Activated CD4-positive, alpha-beta T cell treated with anti-CD3 and anti-CD28 coated beads for 36 hours (primary cell): Measurements from ENCODE around the gene OR5AN1. TPM values are rescaled to one million over a fixed set of nuclear protein-coding genes. Genes with fewer than 3 reads are reported as not detected.

Experiments
- ATAC-seq: fragments of 200-7000 bp; cut with Tn5 transposase; one replicate; pipeline ENCODE4 v1.10.0; 2021; ENCODE audit warnings: mild to moderate bottlenecking, moderate library complexity
- CTCF ChIA-PET: fragments of 350-600 bp; sonication (Branson Sonifier 250); formaldehyde crosslinking; loops from one replicate; lab custom pipeline; 2021; ENCODE audit warnings: antibody characterized with exemption; lab: Charles Lee
- POLR2A ChIA-PET: fragments of 350-600 bp; sonication (Branson Sonifier 250); formaldehyde crosslinking; loops from one replicate; lab custom pipeline; 2021; ENCODE audit warnings: antibody characterized with exemption, inconsistent platforms; lab: Charles Lee
- DNase-seq: peaks from one replicate; pipeline ENCODE4 v3.0.0-alpha.2; 2020
- H3K27ac Mint-ChIP-seq: one replicate; pipeline ENCODE4 v1.8.0; 2021; ENCODE audit warnings: mixed read lengths
- H3K27me3 Mint-ChIP-seq: one replicate; pipeline ENCODE4 v1.8.0; 2021; ENCODE audit warnings: mixed read lengths
- H3K36me3 Mint-ChIP-seq: one replicate; pipeline ENCODE4 v1.8.0; 2021; ENCODE audit warnings: low read depth, mixed read lengths
- H3K4me1 Mint-ChIP-seq: one replicate; pipeline ENCODE4 v1.8.0; 2021; ENCODE audit warnings: mixed read lengths
- H3K4me3 Mint-ChIP-seq: one replicate; pipeline ENCODE4 v1.8.0; 2021; ENCODE audit warnings: mild to moderate bottlenecking, moderate library complexity, mixed read lengths
- H3K9me3 Mint-ChIP-seq: one replicate; pipeline ENCODE4 v1.8.0; 2021; ENCODE audit warnings: low read depth, mixed read lengths
- intact Hi-C, 2 experiments: fragments of 100-400 bp; cut with DNase I in 1 of 2; cut with micrococcal nuclease in 1 of 2; formaldehyde crosslinking; loops; one replicate each; pipeline versions ENCODE4 v1.14.2 to v1.15.1; 2022 to 2024; cut with DNase I, micrococcal nuclease
- total RNA-seq, 2 experiments: library from RNA; stranded (reverse); gene quantifications; one replicate each; pipeline ENCODE4 v1.2.3, GENCODE V29; 2021

Gene OR5AN1
- total RNA-seq, 2 experiments from 2014 or later: not detected

- Mint-ChIP-seq H3K9me3 (peaks cover 5% of the 10 kb centered on the region), H3K27ac (no peak overlapping the region), H3K27me3 (peaks cover 2% of the 10 kb centered on the region), H3K4me3 (no peak overlapping the region), H3K36me3 (no peaks in the 10 kb centered on the region), H3K4me1 (no peaks in the 10 kb centered on the region)
- ChIA-PET POLR2A (no interaction called here), CTCF (interaction anchor here (0.7 kb wide), 1 partner anchor 245 kb away, joined by 3 read pairs; no protein-coding TSS in a partner anchor)
- intact Hi-C loops: no loop called here
- ATAC-seq (no peak), DNase-seq (no peak)
Measured at GRCh38 chr11:59380263-59381059, 21.8 kb downstream of the OR5AN1 start.

- ATAC-seq (no peak), DNase-seq (no peak)
- Mint-ChIP-seq H3K9me3 (no peaks in the 10 kb centered on the region), H3K4me1 (no peaks in the 10 kb centered on the region), H3K27ac (no peak overlapping the region), H3K4me3 (no peak overlapping the region), H3K36me3 (no peaks in the 10 kb centered on the region), H3K27me3 (peaks cover 1% of the 10 kb centered on the region)
- POLR2A ChIA-PET: no interaction called here
- intact Hi-C loops: no loop called here
- CTCF ChIA-PET: no interaction called here
Measured at GRCh38 chr11:59394186-59394585, 35.5 kb downstream of the OR5AN1 start.

DNA sequence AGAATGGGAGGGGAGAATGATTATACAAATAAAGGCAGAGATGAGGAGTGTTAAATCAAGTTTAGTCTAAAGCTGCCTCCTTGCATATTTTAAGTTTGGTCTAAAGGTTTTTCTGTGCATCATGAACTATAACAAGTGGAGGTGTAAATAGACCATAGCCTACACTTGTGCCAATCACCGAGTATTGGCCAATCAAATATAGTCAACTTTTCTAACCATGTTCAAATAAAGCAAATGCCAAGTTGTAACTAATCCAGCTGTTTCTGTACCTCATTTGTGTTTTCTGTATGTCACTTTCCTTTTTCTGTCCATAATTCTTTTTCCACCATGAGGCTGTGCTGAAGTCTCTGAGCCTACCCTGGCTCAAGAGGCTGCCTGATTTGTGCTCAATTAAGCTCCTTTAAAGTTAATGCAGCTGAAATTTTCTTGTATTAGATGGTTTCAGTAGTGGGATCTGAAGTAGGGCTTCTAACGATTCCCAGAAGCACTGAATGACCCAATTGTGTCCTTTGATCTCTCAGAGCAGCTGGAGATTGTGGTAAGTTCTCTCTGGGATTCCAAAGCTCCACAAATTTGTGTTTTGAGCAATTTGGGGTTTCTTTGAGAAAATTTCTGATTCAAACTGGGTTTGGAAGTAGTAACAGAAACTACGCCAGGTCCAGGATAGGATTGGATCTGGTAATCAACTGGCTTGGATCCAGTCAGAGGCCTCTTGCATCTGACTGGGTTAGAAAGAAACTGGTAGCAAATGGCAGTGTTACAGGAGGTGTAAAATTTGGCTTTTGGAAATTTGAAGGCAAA is 42.0 kb downstream of the OR5AN1 start:
- POLR2A ChIA-PET: no interaction called here
- DNase-seq (no peak), ATAC-seq (no peak)
- H3K27me3 Mint-ChIP-seq: peaks cover 4% of the 10 kb centered on the region
- intact Hi-C loops: no loop called here
- H3K4me3 Mint-ChIP-seq: no peak overlapping the region
- H3K9me3 Mint-ChIP-seq: peaks cover 5% of the 10 kb centered on the region
- CTCF ChIA-PET: interaction anchor here (0.9 to 1.0 kb wide), 2 partner anchors 37 to 39 kb away, joined by 3 to 4 read pairs; no protein-coding TSS in a partner anchor
- no peaks in the 10 kb centered on the region for H3K4me1 Mint-ChIP-seq
- no peaks in the 10 kb centered on the region for H3K36me3 Mint-ChIP-seq
- no peak overlapping the region for H3K27ac Mint-ChIP-seq

- Mint-ChIP-seq H3K4me1 (no peaks in the 10 kb centered on the region), H3K36me3 (no peaks in the 10 kb centered on the region), H3K27ac (no peak overlapping the region), H3K27me3 (peaks cover 4% of the 10 kb centered on the region), H3K4me3 (no peak overlapping the region), H3K9me3 (peaks cover 5% of the 10 kb centered on the region)
- POLR2A ChIA-PET: no interaction called here
- intact Hi-C loops: no loop called here
- CTCF ChIA-PET: interaction anchor here (1.5 kb wide), 1 partner anchor 11 kb away, joined by 5 read pairs; no protein-coding TSS in a partner anchor
- no peak for ATAC-seq
- no peak for DNase-seq
Measured at GRCh38 chr11:59401262-59401552, 42.5 kb downstream of the OR5AN1 start.

- ChIA-PET CTCF (no interaction called here), POLR2A (no interaction called here)
- no peak for ATAC-seq
- DNase-seq: no peak
- peaks cover 4% of the 10 kb centered on the region for H3K27me3 Mint-ChIP-seq
- no peak overlapping the region for H3K27ac Mint-ChIP-seq
- no peaks in the 10 kb centered on the region for H3K36me3 Mint-ChIP-seq
- peaks cover 5% of the 10 kb centered on the region for H3K9me3 Mint-ChIP-seq
- H3K4me1 Mint-ChIP-seq: no peaks in the 10 kb centered on the region
- no peak overlapping the region for H3K4me3 Mint-ChIP-seq
- intact Hi-C loops: no loop called here
Measured at GRCh38 chr11:59403546-59403945, 44.9 kb downstream of the OR5AN1 start.

GRCh38 chr11:59413646-59414045 is 55.0 kb downstream of the OR5AN1 start:
- ATAC-seq: no peak
- Mint-ChIP-seq H3K36me3 (no peaks in the 10 kb centered on the region), H3K4me3 (no peak overlapping the region), H3K27ac (no peak overlapping the region), H3K4me1 (peaks cover 8% of the 10 kb centered on the region), H3K9me3 (peaks cover 4% of the 10 kb centered on the region), H3K27me3 (peaks cover 16% of the 10 kb centered on the region)
- intact Hi-C loops: no loop called here
- ChIA-PET POLR2A (no interaction called here), CTCF (interaction anchor here (0.7 kb wide), 1 partner anchor 355 kb away, joined by 3 read pairs; no protein-coding TSS in a partner anchor)
- no peak for DNase-seq

DNA sequence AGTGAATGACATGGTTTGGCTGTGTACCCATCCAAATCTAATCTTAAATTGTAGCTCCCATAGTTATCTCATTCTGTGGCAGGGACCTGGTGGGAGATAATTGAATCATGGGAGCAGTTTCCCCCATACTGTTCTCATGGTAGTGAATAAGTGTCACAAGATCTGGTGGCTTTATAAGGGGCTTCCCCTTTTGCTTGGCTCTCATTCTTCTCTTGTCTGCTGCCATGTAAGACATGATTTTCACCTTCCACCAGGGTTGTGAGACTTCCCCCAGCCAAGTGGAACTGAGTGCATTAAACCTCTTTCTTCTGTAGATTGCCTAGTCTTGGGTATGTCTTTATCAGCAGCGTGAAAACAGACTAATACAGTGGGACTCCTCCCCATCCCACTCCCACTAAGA is 56.4 kb downstream of the OR5AN1 start:
- H3K4me1 Mint-ChIP-seq: peaks cover 8% of the 10 kb centered on the region
- no peak overlapping the region for H3K27ac Mint-ChIP-seq
- no peaks in the 10 kb centered on the region for H3K36me3 Mint-ChIP-seq
- H3K27me3 Mint-ChIP-seq: peaks cover 18% of the 10 kb centered on the region
- CTCF ChIA-PET: interaction anchor here (0.8 to 1.4 kb wide), 3 partner anchors 16 to 129 kb away, joined by 3 to 5 read pairs (median 4); no protein-coding TSS in a partner anchor
- H3K9me3 Mint-ChIP-seq: peaks cover 3% of the 10 kb centered on the region
- POLR2A ChIA-PET: no interaction called here
- ATAC-seq: no peak
- no peak overlapping the region for H3K4me3 Mint-ChIP-seq
- DNase-seq: no peak
- intact Hi-C loops: loop anchor here in 1 of 2 experiments (5.0 kb wide), 1 partner anchor 48 kb away; no protein-coding TSS in a partner anchor

- intact Hi-C loops: loop anchor here in 1 of 2 experiments (5.0 kb wide), 1 partner anchor 49 kb away; no protein-coding TSS in a partner anchor
- H3K9me3 Mint-ChIP-seq: no peaks in the 10 kb centered on the region
- H3K36me3 Mint-ChIP-seq: no peaks in the 10 kb centered on the region
- no peak overlapping the region for H3K4me3 Mint-ChIP-seq
- POLR2A ChIA-PET: no interaction called here
- no peak overlapping the region for H3K27ac Mint-ChIP-seq
- H3K27me3 Mint-ChIP-seq: peaks cover 18% of the 10 kb centered on the region
- DNase-seq: no peak
- no peak for ATAC-seq
- peaks cover 8% of the 10 kb centered on the region for H3K4me1 Mint-ChIP-seq
- CTCF ChIA-PET: no interaction called here
Measured at GRCh38 chr11:59416613-59417012, 57.9 kb downstream of the OR5AN1 start.

DNA sequence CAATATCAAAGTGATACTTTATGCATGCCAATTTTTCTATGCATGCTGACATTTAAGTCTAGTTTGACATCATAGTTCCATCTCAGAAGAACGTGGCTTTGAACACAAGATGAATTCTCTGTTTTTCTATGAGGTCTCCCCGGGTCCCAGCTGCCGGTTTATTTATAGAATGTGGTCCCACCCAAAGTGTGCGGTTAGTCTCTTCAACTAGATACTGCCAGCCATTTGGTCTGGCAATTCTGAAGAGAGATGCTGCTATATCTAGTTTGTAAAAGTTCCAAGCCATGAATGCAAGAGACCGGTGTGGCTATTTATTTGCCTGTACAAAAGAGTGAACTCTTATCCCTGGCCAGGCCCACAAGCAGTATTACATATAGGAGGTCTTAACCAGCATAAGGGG is 58.3 kb downstream of the OR5AN1 start:
- H3K36me3 Mint-ChIP-seq: no peaks in the 10 kb centered on the region
- intact Hi-C loops: loop anchor here in 1 of 2 experiments (5.0 kb wide), 1 partner anchor 50 kb away; no protein-coding TSS in a partner anchor
- no peak overlapping the region for H3K27ac Mint-ChIP-seq
- ATAC-seq (no peak), DNase-seq (no peak)
- ChIA-PET CTCF (interaction anchor here (1.0 to 2.1 kb wide), 3 partner anchors 12 to 20 kb away, joined by 3 to 9 read pairs (median 7); partner anchors contain the start of gene OR5A1), POLR2A (no interaction called here)
- H3K4me1 Mint-ChIP-seq: peaks cover 8% of the 10 kb centered on the region
- H3K27me3 Mint-ChIP-seq: peaks cover 18% of the 10 kb centered on the region
- H3K9me3 Mint-ChIP-seq: no peaks in the 10 kb centered on the region
- no peak overlapping the region for H3K4me3 Mint-ChIP-seq

DNA sequence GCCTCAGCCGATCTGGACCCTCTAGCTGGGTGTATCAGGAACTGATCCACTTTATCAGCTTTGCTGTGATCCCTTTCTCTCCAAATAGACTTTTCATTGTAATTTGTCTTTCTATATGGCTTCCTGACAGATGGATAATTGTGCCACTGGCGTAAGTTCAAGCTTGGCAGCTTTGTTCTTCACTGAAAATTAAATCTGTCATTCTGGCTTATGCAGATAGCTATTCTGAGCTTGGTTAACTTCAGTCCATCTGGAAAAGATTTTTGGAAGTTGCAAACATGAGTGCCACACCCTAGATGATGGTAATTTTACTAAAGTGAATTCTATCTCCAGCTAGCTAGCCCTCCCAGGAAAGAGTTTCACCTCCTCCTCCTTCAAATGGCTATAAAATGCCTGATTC is 59.5 kb downstream of the OR5AN1 start:
- no peak for ATAC-seq
- ChIA-PET CTCF (interaction anchor here (1.6 to 2.1 kb wide), 2 partner anchors 11 to 17 kb away, joined by 7 to 9 read pairs; partner anchors contain the start of gene OR5A1), POLR2A (no interaction called here)
- Mint-ChIP-seq H3K27me3 (peaks cover 16% of the 10 kb centered on the region), H3K4me1 (peaks cover 8% of the 10 kb centered on the region), H3K9me3 (no peaks in the 10 kb centered on the region), H3K36me3 (no peaks in the 10 kb centered on the region), H3K27ac (no peak overlapping the region), H3K4me3 (no peak overlapping the region)
- intact Hi-C loops: loop anchor here in 1 of 2 experiments (5.0 kb wide), 1 partner anchor 51 kb away; no protein-coding TSS in a partner anchor
- no peak for DNase-seq
